OCI-LY7 (cell line): ENCODE results near the gene DCPS.

Experiments used
- CTCF ChIP-seq: fragments of 200-600 bp; sonication (generic); conservative IDR thresholded peaks from 2 replicates; pipeline ENCODE4 v1.5.1; 2014; ENCODE audit warnings: mild to moderate bottlenecking, antibody characterized with exemption, low read length, moderate library complexity, mixed read lengths
- EZH2phosphoT487 ChIP-seq: fragments of 200-600 bp; sonication (generic); IDR thresholded peaks from 2 replicates; pipeline ENCODE4 v1.6.1; 2018; ENCODE audit warnings: low read depth, borderline replicate concordance, mild to moderate bottlenecking, mixed run types, antibody characterized with exemption, low read length, moderate library complexity, mixed read lengths

DNA sequence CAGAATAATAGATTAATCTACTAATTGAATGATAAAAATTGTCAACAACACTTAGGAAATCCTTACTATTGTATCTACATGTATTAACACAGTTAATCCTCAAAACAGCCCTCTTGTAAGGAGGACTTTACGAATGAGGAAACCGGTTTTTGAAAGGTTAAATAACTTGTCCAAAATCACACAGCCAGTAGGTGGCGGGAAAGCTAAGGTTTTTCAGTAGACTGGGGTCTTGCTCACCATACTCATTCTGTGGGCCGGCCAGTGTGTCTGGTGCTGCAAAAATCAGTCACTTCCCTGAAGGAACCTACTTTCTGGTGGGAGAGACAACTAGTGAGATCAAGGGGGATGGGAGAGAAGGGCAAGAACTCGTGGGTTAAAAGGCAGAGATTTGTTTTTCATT is 3.8 kb downstream of the DCPS start:
- TF ChIP-seq CTCF (peak; percentile 76), EZH2phosphoT487 (no peak)
